H1 (cell line): ENCODE data around the gene CDX2. TPM values are rescaled to one million over a fixed set of nuclear protein-coding genes. Genes with fewer than 3 reads are reported as not detected.

Experiments
- CEBPB ChIP-seq: IDR thresholded peaks from 2 replicates; pipeline ENCODE4 v1.6.1; 2012; ENCODE audit warnings: low read depth, low read length
- polyA plus RNA-seq, 7 experiments: library from polyadenylated mRNA; depleted of rRNA in 3 of 7; stranded (reverse) in 5 of 7; unstranded in 2 of 7; fragments of >200 nt in 5 of 7; fragments of 200-250 nt in 2 of 7; gene quantifications; 1 replicate in 5 of 7; 2 replicates in 1 of 7; 4 replicates in 1 of 7; pipeline versions ENCODE4 v1.2.1 to v1.2.3, GENCODE V29; 2011 to 2013; ENCODE audit warnings: missing spikeins in 2 of 7, mixed read lengths in 2 of 7
- total RNA-seq: library from RNA; stranded (reverse); fragmentation: NEBNext Ultra II Directional; extraction: Animal tissue kit (Norgen Biotek cat#: 25700); gene quantifications from 2 replicates; pipeline ENCODE4 v1.2.1, GENCODE V29; 2021

The CDX2 gene
- total and polyA plus RNA-seq, 2 of the 8 experiments (the other 6 are each of a cell fraction or from before 2014, with no cell fraction given): 0.09 TPM; not detected in 1

- no peak for TF ChIP-seq CEBPB
Observed at GRCh38 chr13:27919934-27920676, 49.0 kb downstream of the CDX2 start, which contains the start of gene PDX1 (continued).
